ENCODE measurements around the gene NSD1.

Gene NSD1

GRCh38 chr5:177295924-177296323 lies 162.4 kb downstream of the NSD1 start:
- Histone ChIP-seq H3K9ac (ENCODE audit: low read depth in 1 of 2, low read length in 2 of 2) (no peak overlapping the region), H3K9me3 (ENCODE audit: control insufficient read depth in 1 of 2, low read length in 2 of 2) (no peaks in the 10 kb centered on the region), H3K36me3 (ENCODE audit: control insufficient read depth in 1 of 2, insufficient read depth in 2 of 2, low read length in 2 of 2) (peaks cover 43 to 48% of the 10 kb centered on the region in 2 donors), H3K4me1 (ENCODE audit: control insufficient read depth in 1 of 2, insufficient read depth in 2 of 2, low read length in 2 of 2) (peaks cover 29 to 40% of the 10 kb centered on the region in 2 donors), H3K27ac (ENCODE audit: low read depth, low read length) (no peak overlapping the region), H3K27me3 (ENCODE audit: control insufficient read depth in 1 of 2, insufficient read depth in 2 of 2, low read length in 2 of 2) (no peaks in the 10 kb centered on the region), H3K4me3 (ENCODE audit: low read depth in 1 of 2, low read length in 2 of 2) (no peak overlapping the region)

GRCh38 chr5:177296581-177296980 lies 163.0 kb downstream of the NSD1 start:
- H3K9ac ChIP-seq (ENCODE audit: low read depth in 1 of 2, low read length in 2 of 2): no peak overlapping the region
- no peaks in the 10 kb centered on the region for H3K27me3 ChIP-seq (ENCODE audit: control insufficient read depth in 1 of 2, insufficient read depth in 2 of 2, low read length in 2 of 2)
- no peak overlapping the region for H3K4me3 ChIP-seq (ENCODE audit: low read depth in 1 of 2, low read length in 2 of 2)
- H3K4me1 ChIP-seq (ENCODE audit: control insufficient read depth in 1 of 2, insufficient read depth in 2 of 2, low read length in 2 of 2): peaks cover 35 to 46% of the 10 kb centered on the region in 2 donors
- H3K9me3 ChIP-seq (ENCODE audit: control insufficient read depth in 1 of 2, low read length in 2 of 2): no peaks in the 10 kb centered on the region
- peaks cover 42 to 43% of the 10 kb centered on the region in 2 donors for H3K36me3 ChIP-seq (ENCODE audit: control insufficient read depth in 1 of 2, insufficient read depth in 2 of 2, low read length in 2 of 2)
- no peak overlapping the region for H3K27ac ChIP-seq (ENCODE audit: low read depth, low read length)

- no peaks in the 10 kb centered on the region for H3K27me3 ChIP-seq (ENCODE audit: control insufficient read depth in 1 of 2, insufficient read depth in 2 of 2, low read length in 2 of 2)
- H3K4me1 ChIP-seq (ENCODE audit: control insufficient read depth in 1 of 2, insufficient read depth in 2 of 2, low read length in 2 of 2): peaks cover 46 to 59% of the 10 kb centered on the region in 2 donors
- no peaks in the 10 kb centered on the region for H3K9me3 ChIP-seq (ENCODE audit: control insufficient read depth in 1 of 2, low read length in 2 of 2)
- no peak overlapping the region for H3K4me3 ChIP-seq (ENCODE audit: low read depth in 1 of 2, low read length in 2 of 2)
- no peak overlapping the region for H3K27ac ChIP-seq (ENCODE audit: low read depth, low read length)
- peaks cover 29 to 30% of the 10 kb centered on the region in 2 donors for H3K36me3 ChIP-seq (ENCODE audit: control insufficient read depth in 1 of 2, insufficient read depth in 2 of 2, low read length in 2 of 2)
- no peak overlapping the region for H3K9ac ChIP-seq (ENCODE audit: low read depth in 1 of 2, low read length in 2 of 2)
Observed at GRCh38 chr5:177297922-177298321, 164.3 kb downstream of the NSD1 start.

DNA sequence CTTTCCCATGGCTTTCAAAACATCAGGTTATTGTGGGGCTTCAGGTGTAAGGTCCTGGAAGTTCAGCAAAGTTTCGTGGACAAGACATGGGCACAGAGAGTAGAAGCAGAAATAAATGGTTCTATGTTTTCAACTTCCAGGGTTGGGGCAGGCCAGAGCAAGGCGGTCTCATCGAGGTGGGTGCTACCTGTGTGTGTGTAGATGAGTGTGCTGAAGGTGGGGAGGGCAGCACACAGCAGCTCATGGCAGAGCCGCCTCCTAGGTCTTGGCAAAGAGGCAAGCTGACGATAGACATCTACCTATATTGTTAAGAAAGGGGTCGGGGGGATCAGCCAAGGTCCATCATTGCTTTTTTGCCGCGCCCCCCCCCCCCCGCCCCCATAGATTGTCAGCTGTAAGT lies 166.1 kb downstream of the NSD1 start:
- Histone ChIP-seq H3K4me3 (ENCODE audit: low read depth in 1 of 2, low read length in 2 of 2) (no peak overlapping the region), H3K36me3 (ENCODE audit: control insufficient read depth in 1 of 2, insufficient read depth in 2 of 2, low read length in 2 of 2) (peaks cover 12 to 13% of the 10 kb centered on the region in 2 donors), H3K9me3 (ENCODE audit: control insufficient read depth in 1 of 2, low read length in 2 of 2) (no peaks in the 10 kb centered on the region), H3K27me3 (ENCODE audit: control insufficient read depth in 1 of 2, insufficient read depth in 2 of 2, low read length in 2 of 2) (no peaks in the 10 kb centered on the region), H3K9ac (ENCODE audit: low read depth in 1 of 2, low read length in 2 of 2) (no peak overlapping the region), H3K4me1 (ENCODE audit: control insufficient read depth in 1 of 2, insufficient read depth in 2 of 2, low read length in 2 of 2) (peaks cover 53 to 60% of the 10 kb centered on the region in 2 donors), H3K27ac (ENCODE audit: low read depth, low read length) (peak overlapping the region; percentile 45)

GRCh38 chr5:177300236-177300880 lies 166.8 kb downstream of the NSD1 start:
- H3K27me3 ChIP-seq (ENCODE audit: control insufficient read depth in 1 of 2, insufficient read depth in 2 of 2, low read length in 2 of 2): no peaks in the 10 kb centered on the region
- peak overlapping the region in 1 of 2 donors; percentile 5 for H3K9ac ChIP-seq (ENCODE audit: low read depth in 1 of 2, low read length in 2 of 2)
- H3K36me3 ChIP-seq (ENCODE audit: control insufficient read depth in 1 of 2, insufficient read depth in 2 of 2, low read length in 2 of 2): peaks cover 5 to 12% of the 10 kb centered on the region in 2 donors
- H3K27ac ChIP-seq (ENCODE audit: low read depth, low read length): peak overlapping the region; percentile 58
- no peaks in the 10 kb centered on the region for H3K9me3 ChIP-seq (ENCODE audit: control insufficient read depth in 1 of 2, low read length in 2 of 2)
- peak overlapping the region in 1 of 2 donors; percentile 34 for H3K4me3 ChIP-seq (ENCODE audit: low read depth in 1 of 2, low read length in 2 of 2)
- H3K4me1 ChIP-seq (ENCODE audit: control insufficient read depth in 1 of 2, insufficient read depth in 2 of 2, low read length in 2 of 2): peaks cover 55 to 66% of the 10 kb centered on the region in 2 donors

DNA sequence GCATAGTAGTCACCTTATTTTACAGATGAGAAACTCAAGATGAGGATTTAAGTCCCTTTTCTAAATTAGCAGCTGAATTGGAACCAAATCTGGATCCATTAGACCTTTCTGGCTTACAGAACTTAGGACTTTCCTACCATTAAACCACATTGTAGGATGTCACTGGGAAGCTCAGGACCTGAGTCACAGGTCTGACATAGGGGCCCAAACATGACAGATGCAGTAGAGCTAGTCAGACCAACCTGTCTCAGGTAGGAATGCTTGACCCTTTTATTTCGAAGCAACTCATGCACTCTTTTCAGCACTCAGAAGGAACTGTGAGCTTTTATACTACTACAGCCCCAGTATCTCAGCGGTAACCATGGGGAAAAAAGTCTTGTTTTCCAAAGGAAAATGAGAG lies 167.4 kb downstream of the NSD1 start:
- Histone ChIP-seq H3K4me1 (ENCODE audit: control insufficient read depth in 1 of 2, insufficient read depth in 2 of 2, low read length in 2 of 2) (peaks cover 56 to 66% of the 10 kb centered on the region in 2 donors), H3K36me3 (ENCODE audit: control insufficient read depth in 1 of 2, insufficient read depth in 2 of 2, low read length in 2 of 2) (peaks cover 3 to 16% of the 10 kb centered on the region in 2 donors), H3K4me3 (ENCODE audit: low read depth in 1 of 2, low read length in 2 of 2) (no peak overlapping the region), H3K9ac (ENCODE audit: low read depth in 1 of 2, low read length in 2 of 2) (peak overlapping the region in 1 of 2 donors; percentile 28), H3K27me3 (ENCODE audit: control insufficient read depth in 1 of 2, insufficient read depth in 2 of 2, low read length in 2 of 2) (no peaks in the 10 kb centered on the region), H3K27ac (ENCODE audit: low read depth, low read length) (peak overlapping the region; percentile 6), H3K9me3 (ENCODE audit: control insufficient read depth in 1 of 2, low read length in 2 of 2) (no peaks in the 10 kb centered on the region)

DNA sequence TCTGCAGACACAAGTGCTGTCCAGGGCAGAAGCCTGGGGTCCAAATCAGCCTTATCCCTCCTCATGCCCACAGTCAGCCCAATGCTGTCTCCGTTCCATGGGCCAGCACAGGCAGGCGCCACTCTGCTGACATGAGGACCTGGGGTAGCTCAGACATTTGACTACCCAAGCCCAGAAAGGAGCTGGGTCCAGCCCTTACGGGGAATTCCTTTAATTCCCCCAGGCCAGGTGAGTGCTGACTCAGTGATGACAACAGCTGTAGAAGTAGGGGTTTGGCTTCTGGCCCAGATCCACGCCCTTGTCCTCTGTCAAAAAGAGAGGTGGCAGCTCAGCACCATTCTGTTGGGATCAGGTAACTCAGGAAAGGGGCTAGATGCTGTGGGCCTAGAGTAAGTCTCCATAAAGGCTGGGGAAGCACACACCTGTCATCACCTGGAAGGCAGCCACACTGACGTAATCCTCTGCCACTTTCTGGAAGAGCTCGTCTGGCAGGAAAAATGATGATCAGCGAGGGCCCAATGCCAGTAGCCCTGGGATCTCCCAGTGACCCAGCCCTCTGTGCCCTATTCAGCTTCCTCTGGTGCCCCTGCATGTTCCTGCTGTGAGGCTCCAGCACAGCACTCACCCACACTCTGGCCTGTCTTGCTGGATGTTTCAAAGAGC lies 168.1 kb downstream of the NSD1 start:
- Histone ChIP-seq H3K9me3 (ENCODE audit: control insufficient read depth in 1 of 2, low read length in 2 of 2) (no peaks in the 10 kb centered on the region), H3K9ac (ENCODE audit: low read depth in 1 of 2, low read length in 2 of 2) (peak overlapping the region; percentile 40 to 94), H3K27ac (ENCODE audit: low read depth, low read length) (peak overlapping the region; percentile 15), H3K4me3 (ENCODE audit: low read depth in 1 of 2, low read length in 2 of 2) (peak overlapping the region; percentile 86 to 93), H3K27me3 (ENCODE audit: control insufficient read depth in 1 of 2, insufficient read depth in 2 of 2, low read length in 2 of 2) (no peaks in the 10 kb centered on the region), H3K4me1 (ENCODE audit: control insufficient read depth in 1 of 2, insufficient read depth in 2 of 2, low read length in 2 of 2) (peaks cover 60 to 61% of the 10 kb centered on the region in 2 donors), H3K36me3 (ENCODE audit: control insufficient read depth in 1 of 2, insufficient read depth in 2 of 2, low read length in 2 of 2) (peaks cover 7 to 19% of the 10 kb centered on the region in 2 donors)

DNA sequence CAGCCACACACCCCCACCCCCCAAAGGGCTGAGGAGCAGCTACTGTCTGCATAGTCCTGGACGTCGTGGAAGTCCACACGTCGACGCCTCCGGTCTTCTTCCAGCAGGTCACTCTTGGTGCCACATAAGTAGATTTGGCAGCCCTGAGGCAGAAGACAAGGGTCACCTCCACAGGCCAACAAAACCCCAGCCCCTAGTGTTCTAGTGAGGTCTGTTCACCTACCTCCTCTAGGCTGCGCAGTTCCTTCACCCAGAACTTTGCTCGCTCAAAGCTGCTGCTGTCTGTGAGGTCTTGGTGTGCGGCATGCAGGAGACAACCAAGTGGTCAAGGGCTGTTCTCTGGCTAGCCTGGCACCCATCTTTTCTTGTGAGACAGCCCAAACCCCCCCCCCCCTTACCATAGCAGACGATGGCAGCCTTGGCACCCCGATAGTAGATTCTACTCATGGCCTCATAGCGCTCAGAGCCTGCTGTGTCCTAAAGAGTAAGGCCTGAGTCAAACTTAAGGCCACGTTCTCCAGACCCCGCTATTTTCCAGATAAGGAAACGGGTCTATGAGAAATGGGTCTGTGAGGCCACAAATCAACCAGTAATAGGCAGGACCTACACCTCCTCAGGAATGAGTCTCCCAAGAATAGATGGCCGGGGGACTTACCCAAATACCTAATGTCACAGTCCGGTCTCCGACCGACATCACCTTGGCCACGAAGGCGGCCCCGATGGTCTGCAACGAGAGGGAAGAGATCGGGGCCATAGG lies 169.0 kb downstream of the NSD1 start:
- peak overlapping the region; percentile 15 for H3K27ac ChIP-seq (ENCODE audit: low read depth, low read length)
- no peaks in the 10 kb centered on the region for H3K27me3 ChIP-seq (ENCODE audit: control insufficient read depth in 1 of 2, insufficient read depth in 2 of 2, low read length in 2 of 2)
- peaks cover 12 to 28% of the 10 kb centered on the region in 2 donors for H3K36me3 ChIP-seq (ENCODE audit: control insufficient read depth in 1 of 2, insufficient read depth in 2 of 2, low read length in 2 of 2)
- no peaks in the 10 kb centered on the region for H3K9me3 ChIP-seq (ENCODE audit: control insufficient read depth in 1 of 2, low read length in 2 of 2)
- H3K4me1 ChIP-seq (ENCODE audit: control insufficient read depth in 1 of 2, insufficient read depth in 2 of 2, low read length in 2 of 2): peaks cover 56 to 60% of the 10 kb centered on the region in 2 donors
- peak overlapping the region; percentile 94 for H3K9ac ChIP-seq (ENCODE audit: low read depth in 1 of 2, low read length in 2 of 2)
- peak overlapping the region; percentile 86 to 93 for H3K4me3 ChIP-seq (ENCODE audit: low read depth in 1 of 2, low read length in 2 of 2)

GRCh38 chr5:177303121-177303924 lies 169.8 kb downstream of the NSD1 start, which contains the start of the genes PRELID1 and RAB24:
PRELID1 (plus strand) TSS chr5:177303799; CDS start chr5:177303986, 187 bp downstream.
RAB24 (minus strand) TSS chr5:177303719; CDS start chr5:177303288, 431 bp downstream.
- H3K9me3 ChIP-seq (ENCODE audit: control insufficient read depth in 1 of 2, low read length in 2 of 2): no peaks in the 10 kb centered on the region
- peak within 1 kb of the TSS; percentile 78 for H3K27ac ChIP-seq (ENCODE audit: low read depth, low read length)
- H3K36me3 ChIP-seq (ENCODE audit: control insufficient read depth in 1 of 2, insufficient read depth in 2 of 2, low read length in 2 of 2): peaks cover 12 to 28% of the 10 kb centered on the region in 2 donors
- H3K27me3 ChIP-seq (ENCODE audit: control insufficient read depth in 1 of 2, insufficient read depth in 2 of 2, low read length in 2 of 2): no peaks in the 10 kb centered on the region
- H3K9ac ChIP-seq (ENCODE audit: low read depth in 1 of 2, low read length in 2 of 2): peak within 1 kb of the TSS; percentile 94
- peak within 1 kb of the TSS; percentile 86 to 93 for H3K4me3 ChIP-seq (ENCODE audit: low read depth in 1 of 2, low read length in 2 of 2)
- H3K4me1 ChIP-seq (ENCODE audit: control insufficient read depth in 1 of 2, insufficient read depth in 2 of 2, low read length in 2 of 2): peaks cover 56 to 65% of the 10 kb centered on the region in 2 donors
